ENCODE data around the gene HBE1. TPM values are rescaled to one million over a fixed set of nuclear protein-coding genes. Genes with fewer than 3 reads are reported as not detected.
"Not testable (repeated sequence)": the region's sequence is repeated elsewhere in the genome, so short reads cannot be mapped to it uniquely, and the experiment has no call there.

Gene HBE1
- total RNA-seq, 1 donor from 2014 or later: not detected

GRCh38 chr11:5303626-5304025, 33.9 kb upstream of the HBE1 start:
- Histone ChIP-seq H3K36me3 (no peaks in the 10 kb centered on the region), H3K27me3 (no peaks in the 10 kb centered on the region), H3K9me3 (no peaks in the 10 kb centered on the region), H3K4me1 (no peaks in the 10 kb centered on the region), H3K4me3 (no peak overlapping the region), H3K27ac (no peak overlapping the region)
- TF ChIP-seq CTCF (IDR thresholded peaks at IDR 0.05): no peak
- no peak for ATAC-seq
- intact Hi-C loops (cut with DNase I): no loop called here
- DNase-seq: no peak

DNA sequence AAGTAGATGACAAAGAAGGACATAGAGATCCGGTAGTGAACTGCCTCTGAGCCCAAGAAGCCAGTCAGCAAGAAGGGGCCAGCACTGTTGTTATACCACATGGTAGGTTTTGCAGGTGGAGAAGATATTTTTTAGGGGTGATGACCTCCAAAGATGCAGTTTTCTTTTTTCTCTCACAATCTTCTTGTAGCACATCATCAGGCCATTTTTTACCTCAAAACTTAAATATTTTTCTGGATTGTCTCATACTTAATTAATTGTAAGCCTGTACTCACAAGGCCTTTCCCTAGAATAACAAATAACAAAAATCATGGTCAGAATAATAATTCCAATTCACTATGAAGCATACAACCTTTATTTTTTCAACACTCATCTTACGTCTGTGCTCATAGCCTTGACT, 32.1 kb upstream of the HBE1 start, which contains the start of gene OR51B4:
Gene OR51B4, minus strand, starts transcription at position 101 of the 400 bp plus-strand sequence. Its CDS starts 0 bp downstream, at position 101.
- no peaks in the 10 kb centered on the region for H3K36me3 ChIP-seq
- no peak for TF ChIP-seq CTCF (IDR thresholded peaks at IDR 0.05)
- no peaks in the 10 kb centered on the region for H3K9me3 ChIP-seq
- H3K4me3 ChIP-seq: no peak within 1 kb of the TSS
- H3K27ac ChIP-seq: no peak within 1 kb of the TSS
- intact Hi-C loops (cut with DNase I): no loop called here
- ATAC-seq (no peak), DNase-seq (no peak)
- no peaks in the 10 kb centered on the region for H3K4me1 ChIP-seq
- H3K27me3 ChIP-seq: no peaks in the 10 kb centered on the region

DNA sequence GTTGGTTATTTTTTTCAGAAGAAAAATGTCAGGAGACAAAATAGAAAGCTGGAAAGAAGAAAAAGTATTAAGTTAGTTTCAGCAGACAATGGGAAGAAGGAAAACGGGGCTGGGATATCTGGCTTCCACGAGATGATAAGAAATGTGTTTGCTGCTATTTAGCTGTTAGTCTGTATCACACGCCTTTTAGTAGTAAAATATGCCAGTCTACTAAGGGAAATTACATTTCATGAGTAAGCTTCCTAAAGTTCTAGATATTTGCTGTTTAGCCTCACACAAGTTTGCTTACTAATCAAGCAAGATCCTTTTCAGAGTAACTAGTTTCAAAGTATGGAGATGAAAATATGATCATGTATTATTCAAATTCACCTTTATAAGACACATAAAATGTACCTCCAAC, 30.5 kb upstream of the HBE1 start:
- DNase-seq (no peak), ATAC-seq (no peak)
- Histone ChIP-seq H3K4me3 (no peak overlapping the region), H3K9me3 (no peaks in the 10 kb centered on the region), H3K36me3 (no peaks in the 10 kb centered on the region), H3K27me3 (no peaks in the 10 kb centered on the region), H3K27ac (no peak overlapping the region), H3K4me1 (no peaks in the 10 kb centered on the region)
- intact Hi-C loops (cut with DNase I): no loop called here
- TF ChIP-seq CTCF (IDR thresholded peaks at IDR 0.05): no peak

GRCh38 chr11:5298451-5298850, 28.7 kb upstream of the HBE1 start:
- Histone ChIP-seq H3K27me3 (no peaks in the 10 kb centered on the region), H3K4me3 (no peak overlapping the region), H3K9me3 (no peaks in the 10 kb centered on the region), H3K4me1 (no peaks in the 10 kb centered on the region), H3K27ac (no peak overlapping the region), H3K36me3 (no peaks in the 10 kb centered on the region)
- intact Hi-C loops (cut with DNase I): no loop called here
- DNase-seq: no peak
- no peak for ATAC-seq
- no peak for TF ChIP-seq CTCF (IDR thresholded peaks at IDR 0.05)

DNA sequence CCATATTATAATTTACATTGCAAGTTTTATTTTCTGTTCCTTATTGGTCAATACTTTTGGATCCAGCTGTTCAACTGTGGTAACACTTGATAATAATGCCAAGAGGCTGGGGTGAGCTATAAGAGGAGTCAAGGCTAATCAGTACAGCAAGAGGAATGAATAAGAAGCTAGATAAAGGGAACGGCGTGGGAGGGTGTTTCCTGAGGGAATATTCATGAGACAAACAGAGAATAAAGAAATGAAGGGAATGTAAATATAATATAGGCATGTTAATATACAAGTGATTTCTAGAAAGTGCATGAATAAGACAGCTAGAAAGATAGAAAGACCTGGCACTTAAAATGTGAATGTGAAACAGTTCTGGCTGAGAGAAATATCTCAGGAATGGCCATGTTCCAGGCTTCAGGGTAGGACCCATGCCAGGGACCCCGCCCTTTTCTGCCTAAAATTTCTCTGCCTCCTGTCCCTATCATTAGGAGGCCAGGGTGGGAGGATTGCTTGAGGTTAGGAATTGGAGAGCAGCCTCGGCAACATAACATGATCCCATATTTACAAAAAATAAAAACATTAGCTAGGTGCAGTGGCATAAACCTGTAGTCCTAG, 28.1 kb upstream of the HBE1 start:
- intact Hi-C loops (cut with DNase I): no loop called here

DNA sequence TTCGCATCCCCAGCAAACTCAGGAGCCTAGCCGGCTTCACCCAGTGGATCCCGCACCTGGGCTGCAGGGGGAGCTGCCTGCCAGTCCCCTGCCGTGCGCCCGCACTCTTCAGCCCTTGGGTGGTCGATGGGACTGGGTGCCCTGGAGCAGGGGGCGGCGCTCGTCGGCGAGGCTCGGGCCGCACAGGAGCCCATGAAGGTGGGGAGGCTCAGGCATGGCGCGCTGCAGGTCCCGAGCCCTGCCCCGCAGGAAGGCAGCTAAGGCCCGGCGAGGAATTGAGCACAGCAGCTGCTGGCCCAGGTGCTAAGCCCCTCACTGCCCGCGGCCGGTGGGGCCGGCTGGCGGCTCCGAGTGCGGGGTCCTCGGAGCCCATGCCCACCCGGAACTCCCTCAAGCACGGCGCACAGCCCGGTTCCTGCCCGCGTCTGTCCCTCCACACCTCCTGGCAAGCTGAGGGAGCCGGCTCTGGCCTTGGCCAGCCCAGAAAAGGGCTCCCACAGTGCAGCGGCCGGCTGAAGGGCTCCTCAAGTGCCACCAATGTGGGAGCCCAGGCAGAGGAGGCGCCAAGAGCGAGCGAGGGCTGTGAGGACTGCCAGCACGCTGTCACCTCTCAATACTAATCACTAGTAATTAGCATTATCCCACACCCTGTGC, 24.7 kb upstream of the HBE1 start:
- DNase-seq; ATAC-seq; H3K9me3 ChIP-seq; H3K4me3 ChIP-seq; H3K36me3 ChIP-seq; H3K27me3 ChIP-seq; intact Hi-C loops (cut with DNase I); H3K4me1 ChIP-seq; H3K27ac ChIP-seq: not testable (repeated sequence)

More for the DNA sequence above, 28.1 kb upstream of the HBE1 start:
- Histone ChIP-seq H3K9me3 (no peaks in the 10 kb centered on the region), H3K27me3 (no peaks in the 10 kb centered on the region), H3K4me1 (no peaks in the 10 kb centered on the region), H3K27ac (no peak overlapping the region), H3K36me3 (no peaks in the 10 kb centered on the region), H3K4me3 (no peak overlapping the region)
- DNase-seq (no peak), ATAC-seq (no peak)
- TF ChIP-seq CTCF (IDR thresholded peaks at IDR 0.05): no peak
